OCI-LY1 (cell line): Measurements from ENCODE around the gene HOXA4.

Source experiments
- EZH2 ChIP-seq: fragments of 200-600 bp; sonication (generic), shearing (Covaris generic); IDR thresholded peaks from 2 replicates; pipeline ENCODE4 v1.8.0; 2017; ENCODE audit warnings: borderline replicate concordance, mixed run types, mild to moderate bottlenecking, antibody characterized with exemption, low read length, moderate library complexity, mixed read lengths
- TF ChIP-seq, protein P1 (sequence below): fragments of 200-600 bp; sonication (generic), shearing (Covaris generic); IDR thresholded peaks from 2 replicates; pipeline ENCODE4 v1.5.1; 2017; ENCODE audit warnings: mild to moderate bottlenecking, antibody characterized with exemption, low read length, moderate library complexity, mixed read lengths

DNA sequence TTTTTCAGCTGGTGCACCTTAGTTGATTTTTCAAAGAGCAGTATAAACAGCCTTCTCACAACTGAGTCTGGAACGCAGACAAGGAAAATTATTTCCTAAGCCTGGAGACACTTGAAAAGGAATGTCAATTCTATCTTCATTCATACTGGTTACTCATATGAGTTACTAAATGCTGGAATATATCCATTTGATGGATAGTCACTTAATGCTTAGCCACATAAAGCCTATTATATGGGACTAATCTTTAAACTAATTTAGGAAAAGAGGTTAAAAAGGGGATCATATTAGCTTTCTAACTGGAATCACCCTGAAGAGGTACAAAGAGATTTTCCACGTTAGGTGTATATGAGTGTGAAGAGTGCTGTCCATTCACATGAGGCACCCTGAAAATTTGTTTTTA is 1.7 kb upstream of the HOXA4 start:
- TF ChIP-seq, protein P1, sequence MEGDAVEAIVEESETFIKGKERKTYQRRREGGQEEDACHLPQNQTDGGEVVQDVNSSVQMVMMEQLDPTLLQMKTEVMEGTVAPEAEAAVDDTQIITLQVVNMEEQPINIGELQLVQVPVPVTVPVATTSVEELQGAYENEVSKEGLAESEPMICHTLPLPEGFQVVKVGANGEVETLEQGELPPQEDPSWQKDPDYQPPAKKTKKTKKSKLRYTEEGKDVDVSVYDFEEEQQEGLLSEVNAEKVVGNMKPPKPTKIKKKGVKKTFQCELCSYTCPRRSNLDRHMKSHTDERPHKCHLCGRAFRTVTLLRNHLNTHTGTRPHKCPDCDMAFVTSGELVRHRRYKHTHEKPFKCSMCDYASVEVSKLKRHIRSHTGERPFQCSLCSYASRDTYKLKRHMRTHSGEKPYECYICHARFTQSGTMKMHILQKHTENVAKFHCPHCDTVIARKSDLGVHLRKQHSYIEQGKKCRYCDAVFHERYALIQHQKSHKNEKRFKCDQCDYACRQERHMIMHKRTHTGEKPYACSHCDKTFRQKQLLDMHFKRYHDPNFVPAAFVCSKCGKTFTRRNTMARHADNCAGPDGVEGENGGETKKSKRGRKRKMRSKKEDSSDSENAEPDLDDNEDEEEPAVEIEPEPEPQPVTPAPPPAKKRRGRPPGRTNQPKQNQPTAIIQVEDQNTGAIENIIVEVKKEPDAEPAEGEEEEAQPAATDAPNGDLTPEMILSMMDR, result no peak
- TF ChIP-seq EZH2, result no peak
